ENCODE results near the gene PDZD8.

- TF ChIP-seq CTCF (IDR thresholded peaks at IDR 0.05; ENCODE audit: extremely low read depth in 1 of 2, insufficient read depth in 1 of 2, low read depth in 1 of 2, low read length in 2 of 2) (no peak), GATA2 (IDR thresholded peaks at IDR 0.05; ENCODE audit: insufficient read depth, insufficient read length, low read depth, low read length) (no peak), EZH2 (IDR thresholded peaks at IDR 0.05; ENCODE audit: borderline replicate concordance, low read depth, low read length, severe bottlenecking) (no peak), MYC (IDR thresholded peaks at IDR 0.05; ENCODE audit: low read depth, low read length) (no peak), POLR2AphosphoS5 (IDR thresholded peaks at IDR 0.05; ENCODE audit: insufficient read depth, low read depth, low read length) (no peak), POLR2A (IDR thresholded peaks at IDR 0.05; ENCODE audit: low read depth, low read length) (no peak)
Observed at GRCh38 chr10:117409549-117410305, 34.5 kb upstream of the PDZD8 start.
